CD4-positive, alpha-beta T cell (primary cell): ENCODE measurements around the gene CDH4. TPM values are rescaled to one million over a fixed set of nuclear protein-coding genes. Genes with fewer than 3 reads are reported as not detected.

Experiments used
- ATAC-seq: fragments of 200-7000 bp; cut with Tn5 transposase; one replicate; pipeline ENCODE4 v1.10.0; 2022; ENCODE audit warnings: mild to moderate bottlenecking; ENCODE audit not compliant: poor library complexity
- CTCF ChIA-PET: fragments of 350-600 bp; sonication (Branson Sonifier 250); formaldehyde crosslinking; loops from one replicate; lab custom pipeline; 2021; ENCODE audit warnings: antibody characterized with exemption, inconsistent platforms; lab: Charles Lee
- POLR2A ChIA-PET: fragments of 350-600 bp; sonication (Branson Sonifier 250); formaldehyde crosslinking; loops from one replicate; lab custom pipeline; 2021; ENCODE audit warnings: antibody characterized with exemption, inconsistent platforms; lab: Charles Lee
- DNase-seq, 14 experiments: peaks; one replicate each; pipeline ENCODE4 v3.0.0-alpha.2; 2013 to 2020; ENCODE audit warnings: mixed read lengths in 2 of 14
- H3K27ac ChIP-seq, 2 donors: one replicate each; pipeline versions ENCODE4 v1.5.1 to v1.7.0; 2013; ENCODE audit warnings: low read length in 2 of 2, low read depth in 1 of 2, mild to moderate bottlenecking in 1 of 2
- H3K27me3 ChIP-seq, 2 experiments: 1 replicate in 1 of 2; 2 replicates in 1 of 2; pipeline versions ENCODE4 v1.6.1 to v1.7.0; 2013; ENCODE audit warnings: low read length in 2 of 2, control low read depth in 1 of 2, mild to moderate bottlenecking in 1 of 2, moderate library complexity in 1 of 2; ENCODE audit not compliant: insufficient read depth in 2 of 2, control insufficient read depth in 1 of 2
- H3K36me3 ChIP-seq: one replicate; pipeline ENCODE4 v1.6.1; 2013; ENCODE audit warnings: low read length, control low read depth; ENCODE audit not compliant: insufficient read depth
- H3K4me1 ChIP-seq: one replicate; pipeline ENCODE4 v1.6.1; 2013; ENCODE audit warnings: low read length, control low read depth; ENCODE audit not compliant: insufficient read depth
- H3K4me3 ChIP-seq: one replicate; pipeline ENCODE4 v1.5.1; 2013; ENCODE audit warnings: mild to moderate bottlenecking, low read length, moderate library complexity
- H3K9me3 ChIP-seq, 2 experiments: 1 replicate in 1 of 2; 2 replicates in 1 of 2; pipeline versions ENCODE4 v1.6.1 to v1.7.0; 2013; ENCODE audit warnings: low read length in 2 of 2, mild to moderate bottlenecking in 2 of 2, control low read depth in 1 of 2, moderate library complexity in 1 of 2; ENCODE audit not compliant: control insufficient read depth in 1 of 2, insufficient read depth in 1 of 2
- H3K27ac Mint-ChIP-seq: one replicate; pipeline ENCODE4 v1.8.0; 2020; ENCODE audit warnings: mixed read lengths
- H3K27me3 Mint-ChIP-seq: one replicate; pipeline ENCODE4 v1.8.0; 2021; ENCODE audit warnings: mixed read lengths
- H3K36me3 Mint-ChIP-seq: one replicate; pipeline ENCODE4 v1.8.0; 2021; ENCODE audit warnings: low read depth, mixed read lengths
- H3K4me1 Mint-ChIP-seq: one replicate; pipeline ENCODE4 v1.8.0; 2021; ENCODE audit warnings: low read depth, mixed read lengths
- H3K4me3 Mint-ChIP-seq: one replicate; pipeline ENCODE4 v1.8.0; 2020; ENCODE audit warnings: mild to moderate bottlenecking, mixed read lengths
- H3K9me3 Mint-ChIP-seq: one replicate; pipeline ENCODE4 v1.8.0; 2020; ENCODE audit warnings: mixed read lengths
- CTCF ChIP-seq: fragments of 200-600 bp; IDR thresholded peaks from one replicate; pipeline ENCODE4 v1.8.0; 2022; ENCODE audit warnings: antibody characterized with exemption, mild to moderate bottlenecking
- intact Hi-C, 2 experiments: fragments of 100-400 bp; cut with DNase I in 1 of 2; cut with micrococcal nuclease in 1 of 2; formaldehyde crosslinking; loops; one replicate each; pipeline versions ENCODE4 v1.15.1 to v1.9.0; 2023 to 2025; cut with DNase I, micrococcal nuclease
- total RNA-seq, 174 experiments: library from RNA in 2 of 174; stranded (reverse) in 2 of 174; gene quantifications; one replicate each; pipeline ENCODE4 v1.2.3 and lab custom pipeline; 2021 to 2026

The CDH4 gene
- total RNA-seq, 2 experiments from 2014 or later, result 0.11 TPM

GRCh38 chr20:61345656-61346055 is 93.6 kb downstream of the CDH4 start:
- POLR2A ChIA-PET, result no interaction called here

GRCh38 chr20:61346996-61347395 is 94.9 kb downstream of the CDH4 start:
- H3K4me1 ChIP-seq, result no peaks in the 10 kb centered on the region
- intact Hi-C loops, result no loop called here
- Mint-ChIP-seq H3K36me3 (no peaks in the 10 kb centered on the region), H3K9me3 (peaks cover 2% of the 10 kb centered on the region), H3K27me3 (no peaks in the 10 kb centered on the region), H3K27ac (no peak overlapping the region), H3K4me3 (no peak overlapping the region), H3K4me1 (no peaks in the 10 kb centered on the region)
- peaks cover 0 to 3% of the 10 kb centered on the region in 2 experiments for H3K27me3 ChIP-seq
- no peak for TF ChIP-seq CTCF
- H3K27ac ChIP-seq, result no peak overlapping the region
- DNase-seq (no peak), ATAC-seq (no peak)
- no peaks in the 10 kb centered on the region for H3K36me3 ChIP-seq
- no peak overlapping the region for H3K4me3 ChIP-seq
- POLR2A ChIA-PET, result no interaction called here
- CTCF ChIA-PET, result no interaction called here
- H3K9me3 ChIP-seq, result peaks cover 0 to 21% of the 10 kb centered on the region in 2 experiments

More at GRCh38 chr20:61345656-61346055, 93.6 kb downstream of the CDH4 start:
- Mint-ChIP-seq H3K27me3 (no peaks in the 10 kb centered on the region), H3K36me3 (no peaks in the 10 kb centered on the region), H3K9me3 (peaks cover 2% of the 10 kb centered on the region), H3K4me1 (no peaks in the 10 kb centered on the region), H3K27ac (no peak overlapping the region), H3K4me3 (no peak overlapping the region)
- DNase-seq (no peak), ATAC-seq (no peak)
- CTCF ChIA-PET, result no interaction called here
- Histone ChIP-seq H3K9me3 (peaks cover 0 to 21% of the 10 kb centered on the region in 2 experiments), H3K4me3 (no peak overlapping the region), H3K27ac (no peak overlapping the region), H3K36me3 (no peaks in the 10 kb centered on the region), H3K27me3 (peaks cover 0 to 3% of the 10 kb centered on the region in 2 experiments), H3K4me1 (no peaks in the 10 kb centered on the region)
- intact Hi-C loops, result no loop called here
- no peak for TF ChIP-seq CTCF

GRCh38 chr20:61347443-61347842 is 95.4 kb downstream of the CDH4 start:
- no peak overlapping the region for H3K4me3 Mint-ChIP-seq
- ChIA-PET CTCF (no interaction called here), POLR2A (no interaction called here)
- H3K4me3 ChIP-seq, result no peak overlapping the region
- no peaks in the 10 kb centered on the region for H3K4me1 Mint-ChIP-seq
- H3K36me3 Mint-ChIP-seq, result no peaks in the 10 kb centered on the region
- H3K27ac ChIP-seq, result no peak overlapping the region
- no peak overlapping the region for H3K27ac Mint-ChIP-seq
- H3K36me3 ChIP-seq, result no peaks in the 10 kb centered on the region
- DNase-seq (no peak), ATAC-seq (no peak)
- no peaks in the 10 kb centered on the region for H3K4me1 ChIP-seq
- no peaks in the 10 kb centered on the region for H3K27me3 Mint-ChIP-seq
- peaks cover 0 to 23% of the 10 kb centered on the region in 2 experiments for H3K9me3 ChIP-seq
- intact Hi-C loops, result no loop called here
- peaks cover 0 to 3% of the 10 kb centered on the region in 2 experiments for H3K27me3 ChIP-seq
- no peak for TF ChIP-seq CTCF
- peaks cover 2% of the 10 kb centered on the region for H3K9me3 Mint-ChIP-seq
